B cell (primary cell): Measurements from ENCODE around the gene ATP9A. TPM values are rescaled to one million over a fixed set of nuclear protein-coding genes. Genes with fewer than 3 reads are reported as not detected.
A peak's percentile ranks its signal among the peaks of the same experiment; 100 is the strongest.

Experiments
- ATAC-seq: fragments of 200-7000 bp; cut with Tn5 transposase; one replicate; pipeline ENCODE4 v1.10.0; 2021; ENCODE audit warnings: low read depth, mild to moderate bottlenecking, moderate number of reproducible peaks, moderate library complexity
- CTCF ChIA-PET: fragments of 350-600 bp; sonication (Branson Sonifier 250); formaldehyde crosslinking; loops from one replicate; lab custom pipeline; 2021; ENCODE audit warnings: antibody characterized with exemption, inconsistent platforms; lab: Charles Lee
- POLR2A ChIA-PET: fragments of 350-600 bp; sonication (Branson Sonifier 250); formaldehyde crosslinking; loops from one replicate; lab custom pipeline; 2021; ENCODE audit warnings: antibody characterized with exemption; lab: Charles Lee
- DNase-seq: peaks from one replicate; pipeline ENCODE4 v3.0.0; 2013
- H2AFZ ChIP-seq: 2 replicates; pipeline ENCODE4 v1.6.1; 2012; ENCODE audit warnings: mild to moderate bottlenecking, low read depth, low read length; ENCODE audit not compliant: insufficient read depth, poor library complexity, severe bottlenecking
- H3K27ac ChIP-seq, 2 donors: 1 replicate in 1 of 2; 2 replicates in 1 of 2; pipeline ENCODE4 v1.5.1; 2012 to 2013; ENCODE audit warnings: low read length in 2 of 2, mild to moderate bottlenecking in 2 of 2, moderate library complexity in 1 of 2
- H3K27me3 ChIP-seq, 4 experiments: fragments of 200-600 bp in 1 of 4; sonication (generic) in 1 of 4; replicated peaks in 1 of 4; 1 replicate in 2 of 4; 2 replicates in 2 of 4; pipeline versions ENCODE4 v1.6.1 to v1.7.0; 2013 to 2016; ENCODE audit warnings: low read length in 3 of 4, mild to moderate bottlenecking in 2 of 4, mixed read lengths in 1 of 4, moderate library complexity in 1 of 4; ENCODE audit not compliant: insufficient read depth in 4 of 4, control insufficient read depth in 3 of 4; ENCODE audit errors: control extremely low read depth in 1 of 4
- H3K36me3 ChIP-seq, 2 experiments: replicated peaks in 1 of 2; 1 replicate in 1 of 2; 2 replicates in 1 of 2; pipeline versions ENCODE4 v1.6.1 to v1.7.1; 2013; ENCODE audit warnings: low read length in 1 of 2; ENCODE audit not compliant: insufficient read depth in 2 of 2, control insufficient read depth in 1 of 2; ENCODE audit errors: control extremely low read depth in 1 of 2, extremely low read depth in 1 of 2
- H3K4me1 ChIP-seq, 2 donors: fragments of 200-600 bp in 1 of 2; sonication (generic) in 1 of 2; 1 replicate in 1 of 2; 2 replicates in 1 of 2; pipeline versions ENCODE4 v1.5.1 to v1.6.1; 2013 to 2017; ENCODE audit warnings: low read length in 2 of 2; ENCODE audit not compliant: control insufficient read depth in 2 of 2, insufficient read depth in 2 of 2
- H3K4me2 ChIP-seq: replicated peaks from 2 replicates; pipeline ENCODE3; 2012; ENCODE audit warnings: mild to moderate bottlenecking, low read depth, low read length; ENCODE audit not compliant: poor library complexity, severe bottlenecking
- H3K4me3 ChIP-seq, 5 experiments: fragments of 200-600 bp in 1 of 5; sonication (generic) in 1 of 5; 1 replicate in 3 of 5; 2 replicates in 2 of 5; pipeline versions ENCODE4 v1.5.1 to v1.7.0; 2011 to 2016; ENCODE audit warnings: low read length in 4 of 5, mild to moderate bottlenecking in 4 of 5, low read depth in 2 of 5, control low read depth in 1 of 5, moderate library complexity in 1 of 5; ENCODE audit not compliant: insufficient read depth in 1 of 5; ENCODE audit errors: control extremely low read depth in 1 of 5, extremely low read depth in 1 of 5
- H3K79me2 ChIP-seq: fragments of 200-600 bp; sonication (generic); one replicate; pipeline ENCODE4 v1.6.0; 2016; ENCODE audit warnings: low read length; ENCODE audit not compliant: control insufficient read depth, insufficient read depth
- H3K9ac ChIP-seq: fragments of 200-600 bp; sonication (generic); 2 replicates; pipeline ENCODE4 v1.6.1; 2017; ENCODE audit warnings: mild to moderate bottlenecking, low read length, moderate library complexity
- H3K9me3 ChIP-seq, 3 donors: one replicate each; pipeline versions ENCODE4 v1.6.1 to v1.7.1; 2013; ENCODE audit warnings: low read length in 2 of 3; ENCODE audit not compliant: control insufficient read depth in 2 of 3, insufficient read depth in 1 of 3; ENCODE audit errors: control extremely low read depth in 1 of 3
- H4K20me1 ChIP-seq: 2 replicates; pipeline ENCODE4 v1.6.0; 2012; ENCODE audit warnings: mild to moderate bottlenecking, low read length; ENCODE audit not compliant: insufficient read depth, control insufficient read depth, poor library complexity, severe bottlenecking
- H3K27ac Mint-ChIP-seq: one replicate; pipeline ENCODE4 v1.8.0; 2021; ENCODE audit warnings: mixed read lengths
- H3K27me3 Mint-ChIP-seq: one replicate; pipeline ENCODE4 v1.8.0; 2021; ENCODE audit warnings: mixed read lengths
- H3K4me1 Mint-ChIP-seq: one replicate; pipeline ENCODE4 v1.8.0; 2021; ENCODE audit warnings: mixed read lengths
- H3K4me3 Mint-ChIP-seq: one replicate; pipeline ENCODE4 v1.8.0; 2021; ENCODE audit warnings: mixed read lengths
- H3K9me3 Mint-ChIP-seq: one replicate; pipeline ENCODE4 v1.8.0; 2022; ENCODE audit warnings: mixed read lengths; ENCODE audit not compliant: insufficient read depth
- EZH2 ChIP-seq: IDR thresholded peaks from 2 replicates; pipeline ENCODE4 v1.6.1; 2012; ENCODE audit warnings: borderline replicate concordance, low read depth, mild to moderate bottlenecking, moderate library complexity, low read length; ENCODE audit not compliant: insufficient read depth, poor library complexity, severe bottlenecking
- whole genome bisulfite sequencing: methylation state at CpG from one replicate; pipeline ENCODE4 v1.1.5; 2013; ENCODE audit warnings: missing lambda C conversion rate; ENCODE audit not compliant: insufficient coverage; 5-methylcytosine and 5-hydroxymethylcytosine counted together
- intact Hi-C: fragments of 100-400 bp; cut with micrococcal nuclease; formaldehyde crosslinking; loops from one replicate; pipeline ENCODE4 v1.10.0; 2022
- polyA plus RNA-seq: library from polyadenylated mRNA; depleted of rRNA; stranded (reverse); fragments of >200 nt; gene quantifications from 2 replicates; pipeline ENCODE4 v1.2.3, GENCODE V29; 2012
- total RNA-seq, 2 donors: library from RNA; stranded (reverse); fragments of 120-200 nt in 1 of 2; gene quantifications; 1 replicate in 1 of 2; 2 replicates in 1 of 2; pipeline versions ENCODE4 v1.2.3 to v1.2.4, GENCODE V29; 2013 to 2022
- TF ChIP-seq, protein P1 (sequence below): fragments of 200-600 bp; IDR thresholded peaks from one replicate; pipeline ENCODE4 v1.8.0; 2022; ENCODE audit warnings: antibody characterized with exemption, mild to moderate bottlenecking

ATP9A gene
- total and polyA plus RNA-seq, 2 donors (not counting 1 experiment from before 2014, with no cell fraction given), result 0.13 to 0.22 TPM

GRCh38 chr20:51595058-51595532 is 173.1 kb downstream of the ATP9A start:
- Histone ChIP-seq H4K20me1 (no peaks in the 10 kb centered on the region), H3K27ac (no peak overlapping the region), H3K4me3 (no peak overlapping the region), H3K9ac (no peak overlapping the region), H3K27me3 (peaks cover 0 to 12% (median 2%) of the 10 kb centered on the region in 4 experiments), H3K4me2 (peak overlapping the region; percentile 53), H3K9me3 (peaks cover 0 to 3% (median 2%) of the 10 kb centered on the region in 3 donors), H2AFZ (peak overlapping the region; percentile 3), H3K79me2 (no peaks in the 10 kb centered on the region), H3K4me1 (peaks cover 17 to 19% of the 10 kb centered on the region in 2 donors), H3K36me3 (no peaks in the 10 kb centered on the region)
- peak; percentile 92 for ATAC-seq
- peaks cover 19% of the 10 kb centered on the region for H3K4me1 Mint-ChIP-seq
- intact Hi-C loops, result loop anchor here (1.0 to 10.0 kb wide), 8 partner anchors 29 to 608 kb away; partner anchors contain the start of gene NFATC2
- H3K9me3 Mint-ChIP-seq, result no peaks in the 10 kb centered on the region
- WGBS, result 4% methylated on average over 4 of the region's 13 CpGs
- no peak for TF ChIP-seq EZH2
- TF ChIP-seq, protein P1, sequence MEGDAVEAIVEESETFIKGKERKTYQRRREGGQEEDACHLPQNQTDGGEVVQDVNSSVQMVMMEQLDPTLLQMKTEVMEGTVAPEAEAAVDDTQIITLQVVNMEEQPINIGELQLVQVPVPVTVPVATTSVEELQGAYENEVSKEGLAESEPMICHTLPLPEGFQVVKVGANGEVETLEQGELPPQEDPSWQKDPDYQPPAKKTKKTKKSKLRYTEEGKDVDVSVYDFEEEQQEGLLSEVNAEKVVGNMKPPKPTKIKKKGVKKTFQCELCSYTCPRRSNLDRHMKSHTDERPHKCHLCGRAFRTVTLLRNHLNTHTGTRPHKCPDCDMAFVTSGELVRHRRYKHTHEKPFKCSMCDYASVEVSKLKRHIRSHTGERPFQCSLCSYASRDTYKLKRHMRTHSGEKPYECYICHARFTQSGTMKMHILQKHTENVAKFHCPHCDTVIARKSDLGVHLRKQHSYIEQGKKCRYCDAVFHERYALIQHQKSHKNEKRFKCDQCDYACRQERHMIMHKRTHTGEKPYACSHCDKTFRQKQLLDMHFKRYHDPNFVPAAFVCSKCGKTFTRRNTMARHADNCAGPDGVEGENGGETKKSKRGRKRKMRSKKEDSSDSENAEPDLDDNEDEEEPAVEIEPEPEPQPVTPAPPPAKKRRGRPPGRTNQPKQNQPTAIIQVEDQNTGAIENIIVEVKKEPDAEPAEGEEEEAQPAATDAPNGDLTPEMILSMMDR, result peak; percentile 86
- H3K4me3 Mint-ChIP-seq, result peak overlapping the region; percentile 47
- DNase-seq, result peak; percentile 86
- peaks cover 57% of the 10 kb centered on the region for H3K27me3 Mint-ChIP-seq
- ChIA-PET POLR2A (interaction anchor here (0.6 to 1.7 kb wide), 3 partner anchors 209 to 607 kb away, joined by 4 to 6 read pairs (median 4); no protein-coding TSS in a partner anchor), CTCF (interaction anchor here (0.5 to 7.7 kb wide), 59 partner anchors 9 to 804 kb away, joined by 3 to 127 read pairs (median 4); partner anchors contain the start of gene NFATC2)
- H3K27ac Mint-ChIP-seq, result peak overlapping the region; percentile 60
